H9 (cell line): ENCODE data around the gene FAM89B. TPM values are rescaled to one million over a fixed set of nuclear protein-coding genes. Genes with fewer than 3 reads are reported as not detected.

ENCODE experiments used
- DNase-seq: peaks from one replicate; pipeline ENCODE4 v3.0.0-alpha.2; 2017
- H2AFZ ChIP-seq: one replicate; pipeline ENCODE4 v1.6.1; 2013; ENCODE audit warnings: mild to moderate bottlenecking, low read length, control low read depth, moderate library complexity
- H2AK5ac ChIP-seq: 2 replicates; pipeline ENCODE4 v1.6.1; 2013; ENCODE audit warnings: low read length, control low read depth, mixed read lengths; ENCODE audit not compliant: insufficient read length
- H2BK120ac ChIP-seq: one replicate; pipeline ENCODE4 v1.6.1; 2013; ENCODE audit warnings: low read depth, mild to moderate bottlenecking, low read length, control low read depth, inconsistent platforms; ENCODE audit not compliant: poor library complexity, severe bottlenecking
- H2BK12ac ChIP-seq: 2 replicates; pipeline ENCODE4 v1.6.1; 2013; ENCODE audit warnings: low read length, control low read depth, mixed read lengths, low read depth; ENCODE audit not compliant: insufficient read length
- H2BK15ac ChIP-seq: 2 replicates; pipeline ENCODE4 v1.6.1; 2013; ENCODE audit warnings: low read depth, low read length, control low read depth
- H2BK20ac ChIP-seq: one replicate; pipeline ENCODE4 v1.6.1; 2013; ENCODE audit warnings: low read depth, mild to moderate bottlenecking, low read length, control low read depth, inconsistent platforms; ENCODE audit not compliant: poor library complexity, severe bottlenecking
- H2BK5ac ChIP-seq: 2 replicates; pipeline ENCODE4 v1.6.1; 2013; ENCODE audit warnings: low read length, control low read depth, mixed read lengths; ENCODE audit not compliant: insufficient read length
- H3K14ac ChIP-seq: 2 replicates; pipeline ENCODE4 v1.6.1; 2013; ENCODE audit warnings: low read length, control low read depth; ENCODE audit not compliant: insufficient read depth
- H3K18ac ChIP-seq: 2 replicates; pipeline ENCODE4 v1.6.1; 2013; ENCODE audit warnings: low read depth, mild to moderate bottlenecking, mixed read lengths, low read length, control low read depth; ENCODE audit not compliant: insufficient read length
- H3K23ac ChIP-seq: 2 replicates; pipeline ENCODE4 v1.6.1; 2013; ENCODE audit warnings: low read length, control low read depth, mixed read lengths, low read depth; ENCODE audit not compliant: insufficient read length
- H3K23me2 ChIP-seq: 2 replicates; pipeline ENCODE4 v1.6.1; 2013; ENCODE audit warnings: low read depth, mild to moderate bottlenecking, mixed read lengths, low read length, control low read depth; ENCODE audit not compliant: insufficient read length, poor library complexity, severe bottlenecking
- H3K27ac ChIP-seq: 2 replicates; pipeline ENCODE4 v1.5.1; 2013; ENCODE audit warnings: low read length, control low read depth, mixed read lengths, low read depth; ENCODE audit not compliant: insufficient read length
- H3K27me3 ChIP-seq: 2 replicates; pipeline ENCODE4 v1.6.1; 2013; ENCODE audit warnings: low read length, control low read depth, inconsistent platforms; ENCODE audit not compliant: insufficient read depth
- H3K4ac ChIP-seq: 2 replicates; pipeline ENCODE4 v1.6.1; 2013; ENCODE audit warnings: low read depth, mild to moderate bottlenecking, control low read depth, inconsistent platforms, low read length, moderate library complexity
- H3K4me1 ChIP-seq: 2 replicates; pipeline ENCODE4 v1.6.1; 2013; ENCODE audit warnings: low read length, control low read depth, inconsistent platforms; ENCODE audit not compliant: insufficient read depth
- H3K4me2 ChIP-seq: 2 replicates; pipeline ENCODE4 v1.6.1; 2013; ENCODE audit warnings: low read length, control low read depth, mixed read lengths; ENCODE audit not compliant: insufficient read length, insufficient read depth
- H3K56ac ChIP-seq: 2 replicates; pipeline ENCODE4 v1.6.1; 2013; ENCODE audit warnings: low read depth, mild to moderate bottlenecking, mixed read lengths, low read length, control low read depth; ENCODE audit not compliant: insufficient read length
- H3K79me1 ChIP-seq: 2 replicates; pipeline ENCODE4 v1.6.1; 2013; ENCODE audit warnings: low read depth, mild to moderate bottlenecking, moderate library complexity, low read length, control low read depth, inconsistent platforms; ENCODE audit not compliant: insufficient read depth, poor library complexity, severe bottlenecking
- H3K79me2 ChIP-seq: 2 replicates; pipeline ENCODE4 v1.6.1; 2013; ENCODE audit warnings: low read length, control low read depth, inconsistent platforms; ENCODE audit not compliant: insufficient read depth
- H3K9ac ChIP-seq: 2 replicates; pipeline ENCODE4 v1.6.1; 2013; ENCODE audit warnings: low read length, control low read depth, mixed read lengths; ENCODE audit not compliant: insufficient read length; ENCODE audit errors: extremely low read depth
- H3K9me3 ChIP-seq: one replicate; pipeline ENCODE4 v1.6.1; 2013; ENCODE audit warnings: low read depth, low read length, inconsistent platforms; ENCODE audit not compliant: control insufficient read depth
- H3T11ph ChIP-seq: one replicate; pipeline ENCODE4 v1.6.1; 2013; ENCODE audit warnings: mild to moderate bottlenecking, low read length, control low read depth, inconsistent platforms
- H4K20me1 ChIP-seq: one replicate; pipeline ENCODE4 v1.6.1; 2013; ENCODE audit not compliant: control insufficient read depth, insufficient read length, insufficient read depth
- H4K5ac ChIP-seq: 2 replicates; pipeline ENCODE4 v1.6.1; 2013; ENCODE audit warnings: low read depth, mild to moderate bottlenecking, mixed read lengths, low read length, control low read depth; ENCODE audit not compliant: insufficient read length
- H4K8ac ChIP-seq: replicated peaks from 2 replicates; pipeline ENCODE4 v1.6.1; 2013; ENCODE audit warnings: low read length, control low read depth, mixed read lengths, low read depth; ENCODE audit not compliant: insufficient read length
- H4K91ac ChIP-seq: 2 replicates; pipeline ENCODE4 v1.6.1; 2013; ENCODE audit warnings: low read depth, mild to moderate bottlenecking, moderate library complexity, mixed read lengths, low read length, control low read depth; ENCODE audit not compliant: insufficient read length
- H3K27ac Mint-ChIP-seq, 3 experiments: 2 replicates in 2 of 3; 3 replicates in 1 of 3; pipeline ENCODE4 v1.8.0; 2020 to 2021; ENCODE audit warnings: mixed read lengths in 3 of 3, mild to moderate bottlenecking in 1 of 3, moderate library complexity in 1 of 3
- H3K27me3 Mint-ChIP-seq: 2 replicates; pipeline ENCODE4 v1.8.0; 2021; ENCODE audit warnings: low read depth, mild to moderate bottlenecking, moderate library complexity, mixed read lengths
- H3K36me3 Mint-ChIP-seq, 3 experiments: 2 replicates in 2 of 3; 3 replicates in 1 of 3; pipeline ENCODE4 v1.8.0; 2020 to 2021; ENCODE audit warnings: low read depth in 3 of 3, mixed read lengths in 3 of 3; ENCODE audit not compliant: insufficient read depth in 1 of 3
- H3K4me1 Mint-ChIP-seq, 2 experiments: 2 replicates each; pipeline ENCODE4 v1.8.0; 2020; ENCODE audit warnings: mixed read lengths in 2 of 2
- H3K4me3 Mint-ChIP-seq, 2 experiments: 2 replicates in 1 of 2; 3 replicates in 1 of 2; pipeline ENCODE4 v1.8.0; 2020 to 2021; ENCODE audit warnings: mild to moderate bottlenecking in 2 of 2, mixed read lengths in 2 of 2, moderate library complexity in 1 of 2
- H3K9me3 Mint-ChIP-seq, 2 experiments: 2 replicates in 1 of 2; 3 replicates in 1 of 2; pipeline ENCODE4 v1.8.0; 2020; ENCODE audit warnings: mild to moderate bottlenecking in 2 of 2, mixed read lengths in 2 of 2, moderate library complexity in 1 of 2
- CTCF ChIP-seq: fragments of 200-600 bp; sonication (generic); conservative IDR thresholded peaks from 3 replicates; pipeline ENCODE4 v1.8.0; 2021; ENCODE audit warnings: antibody characterized with exemption, mild to moderate bottlenecking
- WGBS: extraction: QIAGEN DNeasy Blood & Tissue Kit; methylation state at CpG from one replicate; pipeline ENCODE4 v1.1.7; 2013; ENCODE audit warnings: missing lambda C conversion rate, low lambda C conversion rate, mixed read lengths; ENCODE audit not compliant: insufficient read length; ENCODE audit errors: extremely low coverage; 5-methylcytosine and 5-hydroxymethylcytosine counted together
- total RNA-seq: library from RNA; stranded (reverse); gene quantifications from 2 replicates; pipeline ENCODE4 v1.2.1, GENCODE V29; 2021

Gene FAM89B
- total RNA-seq, 1 experiment from 2014 or later: 21.7 TPM

- WGBS: no CpG with 5 or more reads among the region's 4 CpGs
- Histone ChIP-seq H3K23me2 (no peaks in the 10 kb centered on the region), H3K9me3 (no peaks in the 10 kb centered on the region), H2BK15ac (no peak overlapping the region), H3K79me2 (no peaks in the 10 kb centered on the region), H4K8ac (no peak overlapping the region), H4K20me1 (no peaks in the 10 kb centered on the region), H3K79me1 (no peaks in the 10 kb centered on the region), H3K56ac (no peak overlapping the region), H3K4ac (no peak overlapping the region), H2AK5ac (no peak overlapping the region), H3K14ac (no peak overlapping the region), H2AFZ (no peak overlapping the region), H2BK120ac (no peak overlapping the region), H3T11ph (no peak overlapping the region), H2BK20ac (no peak overlapping the region), H3K27me3 (no peaks in the 10 kb centered on the region; the same call in 1 of the 2 replicates), H3K27ac (no peak overlapping the region), H3K4me1 (peaks cover 9% of the 10 kb centered on the region; the same call in 1 of the 2 replicates), H3K18ac (no peak overlapping the region), H2BK5ac (no peak overlapping the region), H3K9ac (no peak overlapping the region), H3K23ac (no peak overlapping the region), H4K91ac (no peak overlapping the region), H3K4me2 (no peak overlapping the region), H2BK12ac (no peak overlapping the region), H4K5ac (no peak overlapping the region)
- Mint-ChIP-seq H3K36me3 (no peaks in the 10 kb centered on the region), H3K27me3 (peaks cover 59% of the 10 kb centered on the region), H3K9me3 (no peaks in the 10 kb centered on the region; a peak in 1 of 5 replicates), H3K4me1 (peaks cover 51 to 67% of the 10 kb centered on the region in 2 experiments), H3K4me3 (peak overlapping the region in 1 of 2 experiments; percentile 62; a peak in 2 of 5 replicates), H3K27ac (no peak overlapping the region)
- DNase-seq: no peak
- TF ChIP-seq CTCF: no peak
These were observed 17.4 kb upstream of the FAM89B start for GRCh38 chr11:65554842-65555430.
